H9 (cell line): ENCODE results near the gene CENPO. TPM values are rescaled to one million over a fixed set of nuclear protein-coding genes. Genes with fewer than 3 reads are reported as not detected.

ENCODE experiments used
- DNase-seq: peaks from one replicate; pipeline ENCODE4 v3.0.0-alpha.2; 2017
- H2AFZ ChIP-seq: one replicate; pipeline ENCODE4 v1.6.1; 2013; ENCODE audit warnings: mild to moderate bottlenecking, low read length, control low read depth, moderate library complexity
- H2AK5ac ChIP-seq: 2 replicates; pipeline ENCODE4 v1.6.1; 2013; ENCODE audit warnings: low read length, control low read depth, mixed read lengths; ENCODE audit not compliant: insufficient read length
- H2BK120ac ChIP-seq: one replicate; pipeline ENCODE4 v1.6.1; 2013; ENCODE audit warnings: low read depth, mild to moderate bottlenecking, low read length, control low read depth, inconsistent platforms; ENCODE audit not compliant: poor library complexity, severe bottlenecking
- H2BK12ac ChIP-seq: 2 replicates; pipeline ENCODE4 v1.6.1; 2013; ENCODE audit warnings: low read length, control low read depth, mixed read lengths, low read depth; ENCODE audit not compliant: insufficient read length
- H2BK15ac ChIP-seq: 2 replicates; pipeline ENCODE4 v1.6.1; 2013; ENCODE audit warnings: low read depth, low read length, control low read depth
- H2BK20ac ChIP-seq: one replicate; pipeline ENCODE4 v1.6.1; 2013; ENCODE audit warnings: low read depth, mild to moderate bottlenecking, low read length, control low read depth, inconsistent platforms; ENCODE audit not compliant: poor library complexity, severe bottlenecking
- H2BK5ac ChIP-seq: 2 replicates; pipeline ENCODE4 v1.6.1; 2013; ENCODE audit warnings: low read length, control low read depth, mixed read lengths; ENCODE audit not compliant: insufficient read length
- H3K14ac ChIP-seq: 2 replicates; pipeline ENCODE4 v1.6.1; 2013; ENCODE audit warnings: low read length, control low read depth; ENCODE audit not compliant: insufficient read depth
- H3K18ac ChIP-seq: 2 replicates; pipeline ENCODE4 v1.6.1; 2013; ENCODE audit warnings: low read depth, mild to moderate bottlenecking, mixed read lengths, low read length, control low read depth; ENCODE audit not compliant: insufficient read length
- H3K23ac ChIP-seq: 2 replicates; pipeline ENCODE4 v1.6.1; 2013; ENCODE audit warnings: low read length, control low read depth, mixed read lengths, low read depth; ENCODE audit not compliant: insufficient read length
- H3K23me2 ChIP-seq: 2 replicates; pipeline ENCODE4 v1.6.1; 2013; ENCODE audit warnings: low read depth, mild to moderate bottlenecking, mixed read lengths, low read length, control low read depth; ENCODE audit not compliant: insufficient read length, poor library complexity, severe bottlenecking
- H3K27ac ChIP-seq: 2 replicates; pipeline ENCODE4 v1.5.1; 2013; ENCODE audit warnings: low read length, control low read depth, mixed read lengths, low read depth; ENCODE audit not compliant: insufficient read length
- H3K27me3 ChIP-seq: 2 replicates; pipeline ENCODE4 v1.6.1; 2013; ENCODE audit warnings: low read length, control low read depth, inconsistent platforms; ENCODE audit not compliant: insufficient read depth
- H3K4ac ChIP-seq: 2 replicates; pipeline ENCODE4 v1.6.1; 2013; ENCODE audit warnings: low read depth, mild to moderate bottlenecking, control low read depth, inconsistent platforms, low read length, moderate library complexity
- H3K4me1 ChIP-seq: 2 replicates; pipeline ENCODE4 v1.6.1; 2013; ENCODE audit warnings: low read length, control low read depth, inconsistent platforms; ENCODE audit not compliant: insufficient read depth
- H3K4me2 ChIP-seq: 2 replicates; pipeline ENCODE4 v1.6.1; 2013; ENCODE audit warnings: low read length, control low read depth, mixed read lengths; ENCODE audit not compliant: insufficient read length, insufficient read depth
- H3K56ac ChIP-seq: 2 replicates; pipeline ENCODE4 v1.6.1; 2013; ENCODE audit warnings: low read depth, mild to moderate bottlenecking, mixed read lengths, low read length, control low read depth; ENCODE audit not compliant: insufficient read length
- H3K79me1 ChIP-seq: 2 replicates; pipeline ENCODE4 v1.6.1; 2013; ENCODE audit warnings: low read depth, mild to moderate bottlenecking, moderate library complexity, low read length, control low read depth, inconsistent platforms; ENCODE audit not compliant: insufficient read depth, poor library complexity, severe bottlenecking
- H3K79me2 ChIP-seq: 2 replicates; pipeline ENCODE4 v1.6.1; 2013; ENCODE audit warnings: low read length, control low read depth, inconsistent platforms; ENCODE audit not compliant: insufficient read depth
- H3K9ac ChIP-seq: 2 replicates; pipeline ENCODE4 v1.6.1; 2013; ENCODE audit warnings: low read length, control low read depth, mixed read lengths; ENCODE audit not compliant: insufficient read length; ENCODE audit errors: extremely low read depth
- H3K9me3 ChIP-seq: one replicate; pipeline ENCODE4 v1.6.1; 2013; ENCODE audit warnings: low read depth, low read length, inconsistent platforms; ENCODE audit not compliant: control insufficient read depth
- H3T11ph ChIP-seq: one replicate; pipeline ENCODE4 v1.6.1; 2013; ENCODE audit warnings: mild to moderate bottlenecking, low read length, control low read depth, inconsistent platforms
- H4K20me1 ChIP-seq: one replicate; pipeline ENCODE4 v1.6.1; 2013; ENCODE audit not compliant: control insufficient read depth, insufficient read length, insufficient read depth
- H4K5ac ChIP-seq: 2 replicates; pipeline ENCODE4 v1.6.1; 2013; ENCODE audit warnings: low read depth, mild to moderate bottlenecking, mixed read lengths, low read length, control low read depth; ENCODE audit not compliant: insufficient read length
- H4K8ac ChIP-seq: replicated peaks from 2 replicates; pipeline ENCODE4 v1.6.1; 2013; ENCODE audit warnings: low read length, control low read depth, mixed read lengths, low read depth; ENCODE audit not compliant: insufficient read length
- H4K91ac ChIP-seq: 2 replicates; pipeline ENCODE4 v1.6.1; 2013; ENCODE audit warnings: low read depth, mild to moderate bottlenecking, moderate library complexity, mixed read lengths, low read length, control low read depth; ENCODE audit not compliant: insufficient read length
- H3K27ac Mint-ChIP-seq, 3 experiments: 2 replicates in 2 of 3; 3 replicates in 1 of 3; pipeline ENCODE4 v1.8.0; 2020 to 2021; ENCODE audit warnings: mixed read lengths in 3 of 3, mild to moderate bottlenecking in 1 of 3, moderate library complexity in 1 of 3
- H3K27me3 Mint-ChIP-seq: 2 replicates; pipeline ENCODE4 v1.8.0; 2021; ENCODE audit warnings: low read depth, mild to moderate bottlenecking, moderate library complexity, mixed read lengths
- H3K36me3 Mint-ChIP-seq, 3 experiments: 2 replicates in 2 of 3; 3 replicates in 1 of 3; pipeline ENCODE4 v1.8.0; 2020 to 2021; ENCODE audit warnings: low read depth in 3 of 3, mixed read lengths in 3 of 3; ENCODE audit not compliant: insufficient read depth in 1 of 3
- H3K4me1 Mint-ChIP-seq, 2 experiments: 2 replicates each; pipeline ENCODE4 v1.8.0; 2020; ENCODE audit warnings: mixed read lengths in 2 of 2
- H3K4me3 Mint-ChIP-seq, 2 experiments: 2 replicates in 1 of 2; 3 replicates in 1 of 2; pipeline ENCODE4 v1.8.0; 2020 to 2021; ENCODE audit warnings: mild to moderate bottlenecking in 2 of 2, mixed read lengths in 2 of 2, moderate library complexity in 1 of 2
- H3K9me3 Mint-ChIP-seq, 2 experiments: 2 replicates in 1 of 2; 3 replicates in 1 of 2; pipeline ENCODE4 v1.8.0; 2020; ENCODE audit warnings: mild to moderate bottlenecking in 2 of 2, mixed read lengths in 2 of 2, moderate library complexity in 1 of 2
- WGBS: extraction: QIAGEN DNeasy Blood & Tissue Kit; methylation state at CpG from one replicate; pipeline ENCODE4 v1.1.7; 2013; ENCODE audit warnings: missing lambda C conversion rate, low lambda C conversion rate, mixed read lengths; ENCODE audit not compliant: insufficient read length; ENCODE audit errors: extremely low coverage; 5-methylcytosine and 5-hydroxymethylcytosine counted together
- total RNA-seq: library from RNA; stranded (reverse); gene quantifications from 2 replicates; pipeline ENCODE4 v1.2.1, GENCODE V29; 2021
- TF ChIP-seq, protein P1 (sequence below): fragments of 200-600 bp; sonication (generic); conservative IDR thresholded peaks from 3 replicates; pipeline ENCODE4 v1.8.0; 2021; ENCODE audit warnings: antibody characterized with exemption, mild to moderate bottlenecking

CENPO gene
- total RNA-seq, 1 experiment from 2014 or later, result 49.5 TPM

DNA sequence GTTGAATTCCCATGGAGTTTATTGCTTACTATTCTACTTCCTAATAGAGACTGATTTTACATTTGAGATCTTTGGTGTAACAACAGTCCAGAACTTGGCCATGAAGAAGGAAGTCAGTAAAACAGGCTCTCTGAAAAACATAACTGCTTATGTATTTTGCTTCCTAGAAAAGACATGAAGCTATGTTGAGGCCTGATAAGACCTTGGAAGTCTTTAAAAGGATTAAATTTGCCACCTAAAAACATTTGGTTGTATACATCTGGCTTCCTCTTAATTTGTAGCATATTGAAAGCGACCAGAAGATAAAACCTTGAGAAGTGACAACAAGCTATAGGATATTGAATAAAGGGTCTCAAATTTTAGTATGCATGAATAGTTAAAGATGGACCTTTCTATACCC is 36.4 kb upstream of the CENPO start:
- WGBS, result no CpG with 5 or more reads among the region's 1 CpG
- no peak overlapping the region for H3T11ph ChIP-seq
- no peak overlapping the region for H4K91ac ChIP-seq
- H3K4me2 ChIP-seq, result no peak overlapping the region
- no peaks in the 10 kb centered on the region for H3K79me1 ChIP-seq
- H2BK120ac ChIP-seq, result no peak overlapping the region
- peaks cover 0 to 10% (median 3%) of the 10 kb centered on the region in 3 experiments; a peak in 4 of 7 replicates for H3K36me3 Mint-ChIP-seq
- H3K9me3 Mint-ChIP-seq, result no peaks in the 10 kb centered on the region
- no peaks in the 10 kb centered on the region for H3K27me3 Mint-ChIP-seq
- no peak overlapping the region for H3K18ac ChIP-seq
- H2BK5ac ChIP-seq, result no peak overlapping the region
- H2BK12ac ChIP-seq, result no peak overlapping the region
- no peak overlapping the region for H3K27ac ChIP-seq
- H3K4me1 ChIP-seq, result peaks cover 2% of the 10 kb centered on the region; the same call in 1 of the 2 replicates
- no peak overlapping the region for H3K27ac Mint-ChIP-seq
- H2AFZ ChIP-seq, result no peak overlapping the region
- no peaks in the 10 kb centered on the region for H3K9me3 ChIP-seq
- H4K20me1 ChIP-seq, result no peaks in the 10 kb centered on the region
- H2BK15ac ChIP-seq, result no peak overlapping the region
- no peak overlapping the region for H3K9ac ChIP-seq
- H3K4me1 Mint-ChIP-seq, result no peaks in the 10 kb centered on the region; a peak in 1 of 4 replicates
- H3K4me3 Mint-ChIP-seq, result no peak overlapping the region
- no peak overlapping the region for H2AK5ac ChIP-seq
- TF ChIP-seq, protein P1, sequence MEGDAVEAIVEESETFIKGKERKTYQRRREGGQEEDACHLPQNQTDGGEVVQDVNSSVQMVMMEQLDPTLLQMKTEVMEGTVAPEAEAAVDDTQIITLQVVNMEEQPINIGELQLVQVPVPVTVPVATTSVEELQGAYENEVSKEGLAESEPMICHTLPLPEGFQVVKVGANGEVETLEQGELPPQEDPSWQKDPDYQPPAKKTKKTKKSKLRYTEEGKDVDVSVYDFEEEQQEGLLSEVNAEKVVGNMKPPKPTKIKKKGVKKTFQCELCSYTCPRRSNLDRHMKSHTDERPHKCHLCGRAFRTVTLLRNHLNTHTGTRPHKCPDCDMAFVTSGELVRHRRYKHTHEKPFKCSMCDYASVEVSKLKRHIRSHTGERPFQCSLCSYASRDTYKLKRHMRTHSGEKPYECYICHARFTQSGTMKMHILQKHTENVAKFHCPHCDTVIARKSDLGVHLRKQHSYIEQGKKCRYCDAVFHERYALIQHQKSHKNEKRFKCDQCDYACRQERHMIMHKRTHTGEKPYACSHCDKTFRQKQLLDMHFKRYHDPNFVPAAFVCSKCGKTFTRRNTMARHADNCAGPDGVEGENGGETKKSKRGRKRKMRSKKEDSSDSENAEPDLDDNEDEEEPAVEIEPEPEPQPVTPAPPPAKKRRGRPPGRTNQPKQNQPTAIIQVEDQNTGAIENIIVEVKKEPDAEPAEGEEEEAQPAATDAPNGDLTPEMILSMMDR, result no peak
- no peak overlapping the region for H3K56ac ChIP-seq
- H4K5ac ChIP-seq, result no peak overlapping the region
- no peak overlapping the region for H3K4ac ChIP-seq
- no peak overlapping the region for H4K8ac ChIP-seq
- no peak for DNase-seq
- no peaks in the 10 kb centered on the region for H3K27me3 ChIP-seq
- no peak overlapping the region for H2BK20ac ChIP-seq
- no peaks in the 10 kb centered on the region for H3K23me2 ChIP-seq
- no peak overlapping the region for H3K23ac ChIP-seq
- no peak overlapping the region for H3K14ac ChIP-seq
- H3K79me2 ChIP-seq, result no peaks in the 10 kb centered on the region
